ENCODE data around the gene PFDN4.
"Not testable (repeated sequence)": the region's sequence is repeated elsewhere in the genome, so short reads cannot be mapped to it uniquely, and the experiment has no call there.

GRCh38 chr20:54265791-54266190 is 57.9 kb downstream of the PFDN4 start:
- not testable (repeated sequence) for TF ChIP-seq CTCF, POLR2A (IDR thresholded peaks at IDR 0.05)

All from testis (tissue), 2 donors.